MM.1S (cell line): Measurements from ENCODE around the gene FAM9A.
A peak's percentile ranks its signal among the peaks of the same experiment; 100 is the strongest.

Source experiments
- DNase-seq: peaks from one replicate; pipeline ENCODE4 v3.0.0-alpha.2; 2015
- H2AFZ ChIP-seq: fragments of 300-600 bp; sonication (generic); 2 replicates; pipeline ENCODE4 v1.6.0; 2016; ENCODE audit warnings: antibody characterized with exemption, low read length
- H3F3A ChIP-seq: fragments of 300-600 bp; sonication (generic); 2 replicates; pipeline ENCODE4 v1.6.1; 2016; ENCODE audit warnings: mild to moderate bottlenecking, antibody characterized with exemption, low read length, moderate library complexity, mixed read lengths; ENCODE audit not compliant: insufficient read depth
- H3K27ac ChIP-seq: fragments of 300-600 bp; sonication (generic); 2 replicates; pipeline ENCODE4 v1.5.1; 2016; ENCODE audit warnings: mild to moderate bottlenecking, low read length
- H3K27me3 ChIP-seq: fragments of 300-600 bp; sonication (generic); replicated peaks from 2 replicates; pipeline ENCODE4 v1.6.0; 2016; ENCODE audit warnings: low read length; ENCODE audit not compliant: insufficient read depth
- H3K36me3 ChIP-seq: fragments of 300-600 bp; sonication (generic); replicated peaks from 2 replicates; pipeline ENCODE4 v1.6.1; 2016; ENCODE audit warnings: mild to moderate bottlenecking, low read length, mixed read lengths; ENCODE audit not compliant: insufficient read depth
- H3K4me1 ChIP-seq: fragments of 300-600 bp; sonication (generic); 2 replicates; pipeline ENCODE4 v1.6.1; 2016; ENCODE audit warnings: low read length, mixed read lengths
- H3K4me2 ChIP-seq: fragments of 300-600 bp; sonication (generic); 2 replicates; pipeline ENCODE4 v1.6.0; 2016; ENCODE audit warnings: low read depth, low read length
- H3K4me3 ChIP-seq: fragments of 300-600 bp; sonication (generic); 2 replicates; pipeline ENCODE4 v1.5.1; 2016; ENCODE audit warnings: low read length, mixed read lengths
- H3K79me2 ChIP-seq: fragments of 300-600 bp; sonication (generic); 2 replicates; pipeline ENCODE4 v1.6.1; 2016; ENCODE audit warnings: mixed run types, low read length, mixed read lengths
- H3K9ac ChIP-seq: fragments of 300-600 bp; sonication (generic); 2 replicates; pipeline ENCODE4 v1.6.1; 2016; ENCODE audit warnings: low read length, mixed read lengths
- H3K9me2 ChIP-seq: fragments of 300-600 bp; sonication (generic); replicated peaks from 2 replicates; pipeline ENCODE4 v1.6.1; 2016; ENCODE audit warnings: mild to moderate bottlenecking, low read length, mixed read lengths; ENCODE audit not compliant: insufficient read depth
- H3K9me3 ChIP-seq: fragments of 300-600 bp; sonication (generic); replicated peaks from 2 replicates; pipeline ENCODE4 v1.6.1; 2016; ENCODE audit warnings: mild to moderate bottlenecking, low read length, mixed read lengths; ENCODE audit not compliant: insufficient read depth
- H4K20me1 ChIP-seq: fragments of 300-600 bp; sonication (generic); 2 replicates; pipeline ENCODE4 v1.6.1; 2016; ENCODE audit warnings: mild to moderate bottlenecking, low read length, moderate library complexity, mixed read lengths; ENCODE audit not compliant: insufficient read depth
- EZH2 ChIP-seq: fragments of 300-600 bp; sonication (generic); optimal IDR thresholded peaks from 2 replicates; pipeline ENCODE3; 2017; ENCODE audit warnings: low read depth, mild to moderate bottlenecking, antibody characterized with exemption, low read length, mixed read lengths
- EZH2phosphoT487 ChIP-seq: fragments of 300-600 bp; sonication (generic); IDR thresholded peaks from 2 replicates; pipeline ENCODE4 v1.6.1; 2018; ENCODE audit warnings: antibody characterized with exemption, low read length
- TF ChIP-seq, protein P1 (sequence below): fragments of 300-600 bp; sonication (generic); IDR thresholded peaks from 2 replicates; pipeline ENCODE4 v1.5.1; 2016; ENCODE audit warnings: antibody characterized with exemption, low read length, mixed read lengths

Gene FAM9A

DNA sequence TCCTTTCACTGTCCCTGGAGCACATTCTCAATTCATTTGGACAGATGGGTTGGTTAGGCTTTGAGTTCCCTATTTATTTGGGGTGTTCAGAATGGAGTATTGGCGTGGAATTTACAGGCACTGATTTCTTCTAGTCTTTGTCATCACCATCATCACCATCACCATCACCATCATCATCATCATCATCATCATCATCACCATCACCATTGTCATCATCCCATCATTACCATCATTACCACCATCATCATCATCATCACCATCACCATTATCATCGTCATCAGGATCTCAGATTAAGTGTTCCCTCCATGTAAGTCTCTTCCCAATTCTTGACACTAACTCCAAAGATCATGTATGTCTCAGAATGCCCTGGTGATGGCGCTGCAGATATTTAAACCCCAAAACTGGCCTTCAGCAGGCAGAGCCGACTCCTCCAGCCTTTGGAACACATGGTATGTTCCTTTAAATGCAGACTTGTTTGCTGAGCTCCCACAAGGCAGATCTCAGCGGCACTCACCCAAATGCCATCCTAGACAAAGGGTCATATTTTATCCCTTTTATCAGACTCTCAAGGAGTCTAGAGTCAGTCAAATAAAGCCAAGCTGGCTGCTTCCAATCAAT is 19.8 kb upstream of the FAM9A start:
- TF ChIP-seq, protein P1, sequence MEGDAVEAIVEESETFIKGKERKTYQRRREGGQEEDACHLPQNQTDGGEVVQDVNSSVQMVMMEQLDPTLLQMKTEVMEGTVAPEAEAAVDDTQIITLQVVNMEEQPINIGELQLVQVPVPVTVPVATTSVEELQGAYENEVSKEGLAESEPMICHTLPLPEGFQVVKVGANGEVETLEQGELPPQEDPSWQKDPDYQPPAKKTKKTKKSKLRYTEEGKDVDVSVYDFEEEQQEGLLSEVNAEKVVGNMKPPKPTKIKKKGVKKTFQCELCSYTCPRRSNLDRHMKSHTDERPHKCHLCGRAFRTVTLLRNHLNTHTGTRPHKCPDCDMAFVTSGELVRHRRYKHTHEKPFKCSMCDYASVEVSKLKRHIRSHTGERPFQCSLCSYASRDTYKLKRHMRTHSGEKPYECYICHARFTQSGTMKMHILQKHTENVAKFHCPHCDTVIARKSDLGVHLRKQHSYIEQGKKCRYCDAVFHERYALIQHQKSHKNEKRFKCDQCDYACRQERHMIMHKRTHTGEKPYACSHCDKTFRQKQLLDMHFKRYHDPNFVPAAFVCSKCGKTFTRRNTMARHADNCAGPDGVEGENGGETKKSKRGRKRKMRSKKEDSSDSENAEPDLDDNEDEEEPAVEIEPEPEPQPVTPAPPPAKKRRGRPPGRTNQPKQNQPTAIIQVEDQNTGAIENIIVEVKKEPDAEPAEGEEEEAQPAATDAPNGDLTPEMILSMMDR, result no peak
- TF ChIP-seq EZH2phosphoT487, result no peak
- TF ChIP-seq EZH2, result no peak
- no peaks in the 10 kb centered on the region for H3K27me3 ChIP-seq

DNA sequence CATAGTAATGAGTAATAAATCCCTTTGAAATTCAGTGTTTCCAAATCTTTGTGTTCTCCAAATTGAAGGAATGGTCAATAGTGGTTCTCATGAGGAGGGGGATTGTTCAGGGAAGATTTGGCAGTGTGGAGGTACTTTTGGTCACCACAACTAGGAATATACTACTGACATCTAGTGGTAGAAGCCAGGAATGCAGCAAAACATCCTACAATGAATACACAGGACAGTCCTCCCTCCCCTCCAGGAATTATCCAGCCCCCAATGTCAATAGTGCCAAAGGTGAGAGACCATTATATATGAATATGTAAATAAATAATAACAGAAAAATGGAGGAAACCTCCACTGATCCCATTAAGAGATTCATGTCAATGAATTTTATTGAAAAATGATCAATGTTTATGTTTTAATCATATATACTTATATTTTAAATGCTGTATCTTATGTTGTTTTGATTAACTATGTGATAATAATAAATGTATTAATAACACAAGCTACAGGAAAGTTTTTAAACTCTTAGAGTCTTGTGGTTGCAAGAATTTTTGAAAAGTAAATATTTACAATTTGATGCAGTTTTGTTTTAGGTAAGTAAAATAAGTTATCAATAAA is 14.4 kb upstream of the FAM9A start:
- no peaks in the 10 kb centered on the region for H3K79me2 ChIP-seq
- H3K36me3 ChIP-seq, result no peaks in the 10 kb centered on the region
- TF ChIP-seq EZH2phosphoT487 (no peak), EZH2 (no peak)
- TF ChIP-seq, protein P1, result peak; percentile 57
- no peak overlapping the region for H3K4me3 ChIP-seq
- H3F3A ChIP-seq, result no peaks in the 10 kb centered on the region
- H2AFZ ChIP-seq, result no peak overlapping the region
- no peak overlapping the region for H3K9ac ChIP-seq
- no peaks in the 10 kb centered on the region for H3K9me3 ChIP-seq
- peak; percentile 27 for DNase-seq
- H3K27ac ChIP-seq, result no peak overlapping the region
- H3K27me3 ChIP-seq, result no peaks in the 10 kb centered on the region
- no peaks in the 10 kb centered on the region for H4K20me1 ChIP-seq
- no peak overlapping the region for H3K4me2 ChIP-seq
- no peaks in the 10 kb centered on the region for H3K9me2 ChIP-seq
- no peaks in the 10 kb centered on the region for H3K4me1 ChIP-seq

More for the DNA sequence above, 19.8 kb upstream of the FAM9A start:
- Histone ChIP-seq H3K4me2 (no peak overlapping the region), H3K79me2 (no peaks in the 10 kb centered on the region), H3K27ac (no peak overlapping the region), H3F3A (no peaks in the 10 kb centered on the region), H3K4me1 (no peaks in the 10 kb centered on the region), H3K4me3 (no peak overlapping the region), H3K9ac (no peak overlapping the region), H4K20me1 (no peaks in the 10 kb centered on the region), H3K9me3 (no peaks in the 10 kb centered on the region), H3K9me2 (no peaks in the 10 kb centered on the region), H2AFZ (no peak overlapping the region), H3K36me3 (no peaks in the 10 kb centered on the region)
- no peak for DNase-seq

DNA sequence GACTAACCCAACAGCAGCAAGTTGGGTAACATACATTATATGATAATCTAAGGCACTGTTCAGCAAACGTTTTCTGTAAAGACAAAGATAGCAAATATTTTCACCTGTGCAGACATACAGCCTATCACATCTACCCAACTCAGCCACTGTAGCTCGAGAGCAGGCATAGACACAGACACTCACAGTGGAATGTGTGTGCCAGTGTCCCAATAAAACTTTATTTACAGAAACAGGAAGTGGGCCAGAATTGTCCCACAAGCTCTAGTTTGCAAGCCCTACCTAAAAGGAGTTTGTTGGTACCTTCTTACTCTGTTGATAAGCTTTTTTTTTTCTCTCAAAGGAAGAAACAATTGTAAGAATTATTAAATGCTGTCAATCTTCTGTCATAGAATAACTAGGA is 11.9 kb upstream of the FAM9A start:
- no peak overlapping the region for H3K9ac ChIP-seq
- no peaks in the 10 kb centered on the region for H3K4me1 ChIP-seq
- no peak overlapping the region for H3K27ac ChIP-seq
- no peaks in the 10 kb centered on the region for H3K9me2 ChIP-seq
- TF ChIP-seq, protein P1, result no peak
- TF ChIP-seq EZH2phosphoT487 (no peak), EZH2 (no peak)
- H3K36me3 ChIP-seq, result no peaks in the 10 kb centered on the region
- H3K9me3 ChIP-seq, result no peaks in the 10 kb centered on the region
- H3K79me2 ChIP-seq, result no peaks in the 10 kb centered on the region
- H2AFZ ChIP-seq, result no peak overlapping the region
- DNase-seq, result no peak
- H3F3A ChIP-seq, result no peaks in the 10 kb centered on the region
- no peak overlapping the region for H3K4me3 ChIP-seq
- H3K4me2 ChIP-seq, result no peak overlapping the region
- no peaks in the 10 kb centered on the region for H4K20me1 ChIP-seq
- no peaks in the 10 kb centered on the region for H3K27me3 ChIP-seq
